LNCaP clone FGC (cell line): ENCODE data around the gene PNMA8B.

ENCODE experiments used
- DNase-seq: peaks from one replicate; pipeline ENCODE4 v3.0.0-alpha.2; 2011; ENCODE audit warnings: low read depth
- H3K4me3 ChIP-seq: 2 replicates; pipeline ENCODE4 v1.5.1; 2011; ENCODE audit warnings: mild to moderate bottlenecking, low read depth, low read length, control low read depth
- CTCF ChIP-seq: IDR thresholded peaks from 2 replicates; pipeline ENCODE4 v1.5.1; 2012; ENCODE audit warnings: mild to moderate bottlenecking; ENCODE audit not compliant: control insufficient read depth, insufficient read depth; ENCODE audit errors: extremely low read depth

The PNMA8B gene

GRCh38 chr19:46492841-46493235, 2.8 kb downstream of the PNMA8B start:
- no peak for DNase-seq
- H3K4me3 ChIP-seq, result no peak overlapping the region
- no peak for TF ChIP-seq CTCF

- DNase-seq, result no peak
- TF ChIP-seq CTCF, result no peak
- no peak overlapping the region for H3K4me3 ChIP-seq
Observed at GRCh38 chr19:46491975-46492682, 3.5 kb downstream of the PNMA8B start.

DNA sequence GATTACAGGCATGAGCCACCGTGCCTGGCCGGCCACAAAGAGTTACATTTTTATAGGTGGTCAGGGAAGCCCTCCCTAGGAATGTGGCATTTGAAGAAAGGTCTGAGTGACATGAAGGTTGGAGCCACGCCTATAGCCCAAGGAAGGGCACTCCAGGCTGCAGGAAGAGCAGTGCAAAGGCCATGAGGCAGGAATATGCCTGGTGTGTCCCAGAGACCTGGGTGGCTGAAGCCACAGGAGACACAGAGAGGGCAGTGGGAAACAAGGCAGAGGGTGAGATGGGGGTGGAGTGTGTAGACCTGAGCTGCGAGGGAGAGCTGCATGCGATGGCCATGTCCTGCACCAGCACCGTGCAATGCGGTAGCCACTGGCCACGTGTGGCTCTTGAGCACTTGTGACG, 4.9 kb downstream of the PNMA8B start:
- H3K4me3 ChIP-seq, result no peak overlapping the region
- no peak for TF ChIP-seq CTCF
- DNase-seq, result no peak

GRCh38 chr19:46489445-46490272, 6.0 kb downstream of the PNMA8B start:
- DNase-seq, result no peak
- H3K4me3 ChIP-seq, result no peak overlapping the region
- no peak for TF ChIP-seq CTCF

DNA sequence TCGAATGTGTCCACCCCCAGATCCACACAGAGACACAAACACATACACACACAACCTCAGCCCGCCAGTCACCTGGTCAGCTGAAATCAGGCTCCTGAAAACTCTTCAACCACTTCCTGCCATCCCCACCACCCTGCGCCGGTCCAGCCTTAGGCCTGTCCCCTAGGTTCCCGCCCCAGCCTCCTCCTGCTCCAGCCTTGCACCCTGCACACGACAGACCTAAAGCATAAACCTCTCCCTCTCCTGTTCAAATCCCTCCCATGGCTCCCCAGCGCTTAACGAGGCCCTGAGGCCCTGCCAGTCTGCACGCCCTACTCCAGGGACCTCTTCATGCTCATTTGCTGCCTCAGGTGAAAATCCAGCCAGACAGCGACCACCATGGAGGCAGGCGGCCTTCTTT, 7.1 kb downstream of the PNMA8B start:
- TF ChIP-seq CTCF, result no peak
- DNase-seq, result no peak
- H3K4me3 ChIP-seq, result no peak overlapping the region

DNA sequence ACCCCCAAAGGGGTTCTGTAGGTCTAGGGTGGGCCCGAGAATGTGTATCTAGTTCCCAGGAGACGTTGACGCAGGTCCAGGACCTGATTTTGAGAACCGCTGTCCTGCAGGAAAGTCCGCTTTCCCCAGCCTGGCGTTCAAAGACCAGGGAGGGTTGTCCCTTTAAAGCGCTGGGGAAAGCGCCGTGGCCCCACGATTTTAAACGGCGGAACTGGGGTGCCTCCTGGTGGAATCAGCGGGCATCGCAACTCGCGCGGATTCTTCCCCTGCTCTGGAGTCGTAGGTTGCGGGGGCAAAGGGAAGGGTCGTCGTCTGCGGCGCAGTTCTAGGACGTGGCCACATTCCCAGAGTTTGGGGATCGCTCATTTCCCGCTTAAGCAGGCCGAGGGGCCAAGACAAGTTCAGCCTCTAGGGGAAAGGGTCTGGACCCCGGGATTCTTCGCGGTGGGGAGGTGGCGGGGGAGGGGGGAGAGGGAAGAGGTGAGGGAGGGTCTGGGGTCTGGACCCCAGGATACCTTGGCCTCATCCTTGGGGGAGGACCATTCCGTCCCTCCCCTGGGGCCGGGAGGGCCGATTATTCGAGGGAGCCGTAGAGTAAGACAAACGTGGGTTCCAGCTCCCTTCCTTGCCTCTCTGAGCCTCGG, 7.7 kb downstream of the PNMA8B start:
- TF ChIP-seq CTCF, result peak; percentile 67
- DNase-seq, result peak; percentile 7
- H3K4me3 ChIP-seq, result no peak overlapping the region; the same call in 1 of the 2 replicates
